GM12872 (cell line): ENCODE measurements around the gene AHI1.

Source experiments
- TF ChIP-seq, protein P1 (sequence below): IDR thresholded peaks from 3 replicates; pipeline ENCODE4 v1.5.1; 2011; ENCODE audit warnings: low read depth, mild to moderate bottlenecking, low read length, moderate library complexity; ENCODE audit not compliant: insufficient read depth

The AHI1 gene

GRCh38 chr6:135493218-135493961, 4.2 kb downstream of the AHI1 start:
- TF ChIP-seq, protein P1, sequence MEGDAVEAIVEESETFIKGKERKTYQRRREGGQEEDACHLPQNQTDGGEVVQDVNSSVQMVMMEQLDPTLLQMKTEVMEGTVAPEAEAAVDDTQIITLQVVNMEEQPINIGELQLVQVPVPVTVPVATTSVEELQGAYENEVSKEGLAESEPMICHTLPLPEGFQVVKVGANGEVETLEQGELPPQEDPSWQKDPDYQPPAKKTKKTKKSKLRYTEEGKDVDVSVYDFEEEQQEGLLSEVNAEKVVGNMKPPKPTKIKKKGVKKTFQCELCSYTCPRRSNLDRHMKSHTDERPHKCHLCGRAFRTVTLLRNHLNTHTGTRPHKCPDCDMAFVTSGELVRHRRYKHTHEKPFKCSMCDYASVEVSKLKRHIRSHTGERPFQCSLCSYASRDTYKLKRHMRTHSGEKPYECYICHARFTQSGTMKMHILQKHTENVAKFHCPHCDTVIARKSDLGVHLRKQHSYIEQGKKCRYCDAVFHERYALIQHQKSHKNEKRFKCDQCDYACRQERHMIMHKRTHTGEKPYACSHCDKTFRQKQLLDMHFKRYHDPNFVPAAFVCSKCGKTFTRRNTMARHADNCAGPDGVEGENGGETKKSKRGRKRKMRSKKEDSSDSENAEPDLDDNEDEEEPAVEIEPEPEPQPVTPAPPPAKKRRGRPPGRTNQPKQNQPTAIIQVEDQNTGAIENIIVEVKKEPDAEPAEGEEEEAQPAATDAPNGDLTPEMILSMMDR = no peak

- TF ChIP-seq, protein P1 = no peak
Measured at GRCh38 chr6:135490381-135490780, 7.2 kb downstream of the AHI1 start.

- TF ChIP-seq, protein P1 = no peak
Measured at GRCh38 chr6:135488023-135488422, 9.5 kb downstream of the AHI1 start.

GRCh38 chr6:135481783-135482369, 15.7 kb downstream of the AHI1 start:
- TF ChIP-seq, protein P1 = no peak

DNA sequence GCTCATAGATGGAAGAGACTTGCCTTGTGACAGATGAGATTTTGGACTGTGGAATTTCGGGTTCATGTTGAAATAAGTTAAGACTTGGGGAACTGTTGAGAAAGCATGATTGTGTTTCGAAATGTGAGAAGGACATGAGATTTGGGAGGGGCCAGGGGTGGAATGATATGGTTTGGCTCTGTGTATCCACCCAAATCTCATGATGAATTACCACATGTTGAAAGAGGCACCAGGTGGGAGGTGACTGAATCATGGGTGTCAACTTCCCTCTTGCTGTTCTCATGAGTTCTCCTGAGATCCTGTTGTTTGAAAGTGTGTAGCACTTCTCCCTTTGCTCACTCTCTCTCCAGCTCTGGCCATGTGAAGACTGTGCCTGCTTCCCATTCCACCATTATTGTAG, 17.9 kb downstream of the AHI1 start:
- TF ChIP-seq, protein P1 = no peak

- TF ChIP-seq, protein P1 = no peak
Measured at GRCh38 chr6:135478626-135479025, 18.9 kb downstream of the AHI1 start.

DNA sequence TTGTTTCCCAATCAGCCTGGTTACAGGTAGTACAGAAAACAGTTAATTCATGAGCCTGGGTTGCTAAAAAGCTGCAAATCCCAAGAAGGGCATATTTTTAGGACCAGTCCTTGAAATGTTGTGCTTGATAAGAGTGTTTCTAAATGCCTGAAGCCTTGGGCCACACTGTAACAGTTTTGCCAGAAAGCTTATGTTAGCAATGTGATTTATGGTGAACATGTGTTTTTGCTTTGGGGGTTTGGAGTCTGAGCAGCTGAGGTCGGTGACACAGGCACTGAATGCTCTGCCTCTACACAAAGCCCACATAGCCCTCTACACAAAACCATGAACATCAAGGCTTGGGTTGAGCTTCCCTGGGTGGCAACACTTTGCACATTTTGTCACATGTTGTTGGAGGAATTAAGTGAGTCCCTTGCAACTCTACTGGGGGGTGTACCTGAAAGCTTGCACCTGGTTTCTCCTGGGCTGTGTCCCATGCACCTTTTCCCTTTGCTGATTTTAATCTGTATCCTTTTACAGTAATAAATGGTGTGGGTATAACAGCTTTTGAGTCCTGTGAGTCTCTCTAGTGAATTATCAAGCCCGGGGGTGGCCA, 22.2 kb downstream of the AHI1 start:
- TF ChIP-seq, protein P1 = no peak
